Left colon (tissue), 2 donors: ENCODE data around the gene MRPS15. TPM values are rescaled to one million over a fixed set of nuclear protein-coding genes. Genes with fewer than 3 reads are reported as not detected.

Experiments
- total RNA-seq, 2 donors: library from RNA; stranded (reverse); fragmentation: NEBNext Ultra II Directional; extraction: Animal tissue kit (Norgen Biotek cat#: 25700); gene quantifications; one replicate each; pipeline ENCODE4 v1.2.1, GENCODE V29; 2021
- donor health status: DM: no; HTN: no; CAD: no.
- donor health status: DM: yes; HTN: yes; CAD: no.

Gene MRPS15
- total RNA-seq, 2 donors from 2014 or later: 43.6 to 54.9 TPM

Other genes starting within 250 kb of the MRPS15 start
- gene THRAP3, start 239.9 kb downstream of the MRPS15 start, total RNA-seq: 10 to 100 TPM; 78.7 to 79.7 TPM
- 10 to 100 TPM; 14.6 to 30.6 TPM for gene SH3D21, start 158.0 kb downstream of the MRPS15 start, total RNA-seq
- gene EVA1B, start 140.7 kb downstream of the MRPS15 start, total RNA-seq: 1 to 10 TPM; 2.9 to 8.9 TPM
- gene STK40, start 78.5 kb downstream of the MRPS15 start, total RNA-seq: 10 to 100 TPM; 55.6 to 67.0 TPM
- 10 to 100 TPM; 24.1 to 24.2 TPM for gene LSM10, start 66.5 kb downstream of the MRPS15 start, total RNA-seq
- gene OSCP1, start 13.9 kb downstream of the MRPS15 start, total RNA-seq: 1 to 10 TPM; 2.7 to 3.1 TPM
- 1 to 10 TPM; 2.5 to 2.9 TPM for gene CSF3R, start 18.5 kb upstream of the MRPS15 start, total RNA-seq